H4 (cell line): Measurements from ENCODE around the gene ARMC3. TPM values are rescaled to one million over a fixed set of nuclear protein-coding genes. Genes with fewer than 3 reads are reported as not detected.
"Not testable (repeated sequence)": the region's sequence is repeated elsewhere in the genome, so short reads cannot be mapped to it uniquely, and the experiment has no call there.

ENCODE experiments used
- DNase-seq: peaks from one replicate; pipeline ENCODE4 v3.0.0-alpha.2; 2015; ENCODE audit warnings: low spot score
- total RNA-seq: library from RNA; depleted of rRNA; stranded (reverse); fragments of >200 nt; shearing (Covaris generic); gene quantifications from 2 replicates; pipeline ENCODE4 v1.2.3, GENCODE V29; 2014; rRNA removed

ARMC3 gene
- total RNA-seq = not detected in 2 replicates

- DNase-seq = peak; percentile 4
Measured at GRCh38 chr10:22927661-22928403, at the start of gene ARMC3. TSS of gene ARMC3 (plus strand) at chr10:22928053. CDS start at chr10:22931997, 3,944 bp downstream.

- DNase-seq = no peak
Measured at GRCh38 chr10:22891797-22892196, 36.1 kb upstream of the ARMC3 start.

- DNase-seq = no peak
Measured at GRCh38 chr10:22893781-22894180, 34.1 kb upstream of the ARMC3 start.

GRCh38 chr10:22894714-22895113 lies 33.1 kb upstream of the ARMC3 start:
- DNase-seq = peak; percentile 4

GRCh38 chr10:22895252-22895651 lies 32.6 kb upstream of the ARMC3 start:
- no peak for DNase-seq

- DNase-seq = no peak
Measured at GRCh38 chr10:22897371-22897770, 30.5 kb upstream of the ARMC3 start.

- DNase-seq = no peak
Measured at GRCh38 chr10:22899307-22899706, 28.5 kb upstream of the ARMC3 start.

- DNase-seq = no peak
Measured at GRCh38 chr10:22899775-22900174, 28.1 kb upstream of the ARMC3 start.

GRCh38 chr10:22900841-22901601 lies 26.8 kb upstream of the ARMC3 start:
- no peak for DNase-seq

GRCh38 chr10:22902147-22902546 lies 25.7 kb upstream of the ARMC3 start:
- not testable (repeated sequence) for DNase-seq

GRCh38 chr10:22903694-22904093 lies 24.2 kb upstream of the ARMC3 start:
- DNase-seq = no peak

GRCh38 chr10:22906767-22907166 lies 21.1 kb upstream of the ARMC3 start:
- DNase-seq = no peak

GRCh38 chr10:22908837-22909236 lies 19.0 kb upstream of the ARMC3 start:
- DNase-seq = no peak

- not testable (repeated sequence) for DNase-seq
Measured at GRCh38 chr10:22909673-22910072, 18.2 kb upstream of the ARMC3 start.

- no peak for DNase-seq
Measured at GRCh38 chr10:22911067-22911466, 16.8 kb upstream of the ARMC3 start.

GRCh38 chr10:22911889-22912762 lies 15.7 kb upstream of the ARMC3 start:
- DNase-seq = peak; percentile 70

GRCh38 chr10:22912763-22913384 lies 15.0 kb upstream of the ARMC3 start:
- no peak for DNase-seq

- no peak for DNase-seq
Measured at GRCh38 chr10:22913474-22914092, 14.3 kb upstream of the ARMC3 start.

GRCh38 chr10:22915314-22915713 lies 12.5 kb upstream of the ARMC3 start:
- no peak for DNase-seq

- DNase-seq = no peak
Measured at GRCh38 chr10:22925088-22925487, 2.8 kb upstream of the ARMC3 start.

- no peak for DNase-seq
Measured at GRCh38 chr10:22927166-22927565, 687 bp upstream of the ARMC3 start.
